Measurements from ENCODE around the gene PGS1. TPM values are rescaled to one million over a fixed set of nuclear protein-coding genes. Genes with fewer than 3 reads are reported as not detected.

PGS1 gene
- total RNA-seq, 1 donor from 2014 or later = 35.4 TPM

DNA sequence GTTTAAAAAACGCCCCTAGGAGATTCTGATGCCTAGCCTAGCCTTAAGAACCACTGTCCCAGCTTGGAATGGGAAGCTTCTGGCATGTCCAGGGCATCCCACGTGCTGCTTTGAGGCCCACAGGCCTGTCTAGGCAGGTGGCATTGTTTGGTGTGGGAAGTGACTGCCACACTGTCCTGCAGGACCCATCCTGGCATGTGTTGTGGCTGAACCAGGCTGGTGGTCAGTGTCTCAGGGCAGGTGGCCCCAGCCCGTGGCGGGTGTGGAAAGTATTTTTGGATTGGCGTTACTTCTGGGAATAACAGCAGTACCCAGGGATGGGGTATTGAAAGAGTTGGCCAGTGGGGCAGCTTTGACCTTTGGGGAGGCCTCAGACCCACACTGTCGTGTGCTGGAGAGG is 27.9 kb downstream of the PGS1 start:
- DNase-seq (ENCODE audit: low spot score) = no peak

DNA sequence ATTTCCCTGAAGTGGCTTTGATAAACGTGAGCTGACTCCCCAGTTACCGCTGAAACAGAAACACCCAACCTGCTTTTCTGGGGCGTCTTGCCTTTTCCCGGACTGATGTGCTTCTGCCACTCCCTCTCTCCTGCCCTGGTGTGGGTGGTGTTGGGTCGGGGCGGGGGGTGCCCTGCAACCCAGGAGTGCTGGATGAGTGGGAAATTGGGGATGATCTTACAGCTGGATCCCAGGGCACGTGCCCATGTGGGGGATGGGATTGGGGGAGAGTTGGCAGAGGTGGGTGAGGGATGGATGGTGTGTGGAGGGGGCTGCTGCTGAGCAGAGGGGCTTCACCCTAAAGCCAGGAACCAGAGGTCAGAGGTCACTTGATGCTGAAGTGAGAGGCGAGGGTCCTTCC is 28.5 kb downstream of the PGS1 start:
- no peak for DNase-seq (ENCODE audit: low spot score)

DNA sequence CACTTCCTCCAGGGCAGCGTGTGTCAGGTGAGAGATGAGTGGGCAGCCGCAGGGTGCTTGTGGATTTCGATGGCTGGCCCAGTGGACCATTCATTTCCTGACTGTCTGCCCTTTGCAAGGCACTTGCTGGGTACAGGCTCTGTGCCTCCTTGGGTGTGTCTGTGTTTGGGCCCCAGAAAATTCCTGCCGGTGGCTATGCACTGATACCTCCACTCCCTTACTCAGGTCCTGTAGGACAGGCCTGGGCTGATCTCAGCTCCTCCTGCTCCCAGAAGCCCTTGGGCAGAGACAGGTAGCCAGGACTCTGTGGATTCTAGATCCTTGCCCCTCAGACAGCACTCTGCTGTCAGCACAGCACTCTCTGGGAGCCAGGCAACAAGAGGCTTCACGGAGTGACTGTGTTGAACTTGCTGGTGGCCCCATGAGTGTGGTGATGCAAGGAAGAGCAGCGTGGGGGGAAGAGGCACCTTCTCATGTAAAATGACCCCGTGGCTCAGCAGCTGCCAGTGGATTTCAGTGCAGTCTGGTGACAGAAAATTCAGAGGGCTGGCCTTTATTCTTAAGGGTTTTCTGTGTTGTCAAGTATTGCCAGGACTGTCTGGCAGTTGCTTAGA is 29.0 kb downstream of the PGS1 start:
- DNase-seq (ENCODE audit: low spot score) = no peak

DNA sequence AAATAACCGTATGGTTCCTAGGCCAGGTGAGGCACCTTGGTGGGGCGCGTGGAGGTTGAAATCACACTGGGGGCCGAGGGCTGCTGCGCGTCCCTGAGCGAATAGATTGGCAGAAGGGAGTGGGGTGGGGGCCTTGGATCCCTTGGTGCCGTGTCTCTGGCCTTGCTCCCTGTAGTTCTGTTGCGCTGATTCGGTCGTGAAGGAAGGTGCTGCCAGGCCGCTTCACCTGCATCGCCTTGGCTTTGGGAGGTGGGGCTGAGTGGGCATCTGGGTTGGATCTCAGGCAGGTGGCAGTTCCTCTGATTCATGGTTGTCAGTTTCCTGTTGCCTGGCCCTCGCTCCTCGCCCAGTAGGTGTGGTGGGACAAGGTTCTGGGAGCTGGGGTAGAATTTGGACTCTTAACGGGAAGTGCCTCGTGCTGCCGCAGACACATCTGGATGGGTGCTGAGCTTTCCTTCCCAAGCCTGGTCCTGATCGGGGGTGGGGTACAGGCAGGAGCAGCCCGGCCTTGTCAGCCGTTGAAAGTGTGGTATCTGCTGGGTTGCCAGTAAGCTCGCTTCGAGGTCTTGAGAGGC is 30.1 kb downstream of the PGS1 start:
- no peak for DNase-seq (ENCODE audit: low spot score)

DNA sequence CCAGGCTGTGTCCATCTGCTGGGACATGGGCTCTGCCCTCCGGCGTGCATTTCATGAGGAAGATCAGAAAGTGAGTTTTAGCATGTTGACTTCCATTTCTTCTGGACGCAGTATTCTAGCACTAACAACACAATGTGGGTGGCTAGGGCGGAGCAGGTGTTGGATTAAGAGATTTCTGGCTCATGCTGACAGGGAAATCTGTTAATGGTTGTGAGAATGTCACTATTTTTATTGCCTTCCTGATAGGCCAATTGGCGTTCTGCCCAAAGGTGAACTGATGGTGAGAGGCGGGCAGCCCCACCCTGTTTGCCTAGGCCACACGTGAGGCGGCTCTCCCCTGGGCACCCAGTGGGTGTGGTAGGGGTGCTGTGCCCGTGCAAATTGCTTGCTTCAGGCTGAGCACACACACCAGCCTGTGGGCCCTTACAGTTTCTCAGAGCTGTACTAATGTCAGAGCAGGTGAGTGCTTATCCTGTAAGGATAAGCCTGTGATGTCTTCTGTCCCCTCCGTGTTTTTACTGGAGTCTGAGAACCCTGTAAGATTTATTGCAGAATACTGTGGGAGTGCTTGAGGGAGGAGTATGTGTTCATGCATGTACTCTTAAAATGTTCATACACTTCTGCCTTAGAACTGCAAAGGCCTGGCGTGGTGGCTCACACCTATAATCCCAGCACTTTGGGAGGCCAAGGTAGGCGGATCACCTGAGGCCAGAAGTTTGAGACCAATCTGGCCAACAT is 30.9 kb downstream of the PGS1 start:
- DNase-seq (ENCODE audit: low spot score) = no peak

DNA sequence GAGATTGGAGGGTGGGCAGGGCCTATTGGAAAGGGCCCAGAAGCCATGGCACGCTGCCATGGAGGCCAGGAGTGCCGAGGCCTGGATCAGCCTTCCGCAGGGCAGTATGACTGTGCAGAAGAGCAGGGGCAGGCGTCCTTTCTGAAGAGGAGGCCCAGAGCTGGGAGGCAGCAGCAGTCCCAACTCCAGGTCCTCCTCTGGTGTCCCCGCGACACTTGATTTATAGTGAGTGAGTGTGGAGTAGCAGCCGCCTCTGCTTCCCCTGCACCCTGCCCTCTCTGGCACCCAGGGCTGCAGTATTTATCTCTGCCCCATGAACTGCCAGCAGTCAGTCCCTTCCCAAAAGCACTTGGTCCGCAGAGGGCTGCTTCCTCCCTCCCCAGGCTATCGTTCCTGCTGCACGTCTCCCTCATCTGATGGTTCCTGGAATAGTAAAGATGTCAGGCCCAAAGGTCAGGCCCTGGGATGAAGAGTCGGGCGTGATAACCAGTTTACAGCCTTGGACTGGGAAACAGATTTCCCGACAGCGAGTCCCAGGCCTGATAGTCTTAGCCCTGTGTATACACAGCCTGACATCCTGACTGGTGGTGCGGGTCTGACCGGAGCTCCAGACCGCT is 32.9 kb downstream of the PGS1 start:
- DNase-seq (ENCODE audit: low spot score) = peak; percentile 67

DNA sequence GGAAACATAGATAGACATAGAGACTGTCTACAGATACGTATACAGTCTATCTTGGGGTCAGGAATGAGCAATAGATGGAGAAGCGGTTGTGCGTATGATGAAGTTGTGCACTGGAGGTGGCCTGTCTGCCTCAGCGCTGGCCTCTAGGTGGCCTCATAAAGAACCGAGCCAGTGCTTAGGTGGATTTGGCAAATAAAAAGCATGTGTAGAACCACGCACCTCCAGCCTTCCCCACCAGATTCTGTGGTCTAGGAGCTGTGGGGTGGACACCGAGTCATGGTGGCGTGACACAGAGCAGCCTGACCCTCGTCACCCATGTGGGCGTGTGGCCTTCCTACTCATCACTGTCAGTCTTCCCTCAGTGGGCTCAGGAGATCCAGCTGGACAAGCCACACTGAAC is 34.0 kb downstream of the PGS1 start:
- DNase-seq (ENCODE audit: low spot score) = no peak

DNA sequence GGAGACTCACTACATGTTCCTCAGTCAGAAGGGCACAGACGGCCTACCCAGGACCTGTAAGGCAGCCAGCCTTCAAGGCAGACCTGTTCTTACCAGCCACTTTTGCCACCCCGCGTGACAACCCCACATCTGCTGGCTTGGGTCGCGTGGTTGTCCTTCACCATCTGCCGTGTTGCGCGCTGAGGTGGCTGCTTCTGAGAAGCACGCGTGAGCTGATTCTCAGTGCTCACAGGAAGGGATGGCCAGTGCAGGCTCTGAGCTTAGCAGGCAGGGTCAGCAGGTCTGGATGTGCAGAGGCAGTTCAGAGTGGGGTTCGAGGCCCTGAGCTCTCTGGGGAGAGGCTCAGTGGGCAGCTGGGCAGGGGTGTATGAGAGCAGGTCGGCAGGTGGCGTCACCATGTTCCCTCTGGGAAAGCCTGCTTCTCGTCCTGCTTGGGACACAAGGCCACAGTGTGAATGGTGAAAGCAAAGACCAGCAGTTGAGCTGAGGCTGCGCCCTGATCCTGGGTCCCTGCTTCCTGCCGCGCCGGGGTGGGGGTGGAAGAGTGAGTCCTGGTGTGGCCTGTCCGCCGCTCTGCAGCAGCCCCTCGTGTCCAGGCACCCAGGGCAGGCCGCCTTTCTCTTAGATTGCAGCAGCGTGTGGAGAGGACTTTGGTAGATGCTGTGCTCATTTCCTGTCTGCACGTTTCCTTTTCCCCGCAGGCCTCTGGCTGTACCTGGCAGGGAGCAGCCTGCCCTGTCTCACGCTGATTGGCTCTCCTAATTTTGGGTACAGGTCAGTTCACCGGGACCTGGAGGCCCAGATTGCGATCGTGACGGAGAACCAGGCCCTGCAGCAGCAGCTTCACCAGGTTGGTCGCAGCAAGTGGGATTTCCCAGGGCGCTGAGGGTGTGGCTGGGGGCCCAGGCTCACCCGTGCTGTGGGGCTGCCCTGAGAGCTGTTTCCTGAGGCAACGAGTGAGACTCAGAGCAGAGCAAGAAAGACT is 36.0 kb downstream of the PGS1 start:
- DNase-seq (ENCODE audit: low spot score) = no peak

DNA sequence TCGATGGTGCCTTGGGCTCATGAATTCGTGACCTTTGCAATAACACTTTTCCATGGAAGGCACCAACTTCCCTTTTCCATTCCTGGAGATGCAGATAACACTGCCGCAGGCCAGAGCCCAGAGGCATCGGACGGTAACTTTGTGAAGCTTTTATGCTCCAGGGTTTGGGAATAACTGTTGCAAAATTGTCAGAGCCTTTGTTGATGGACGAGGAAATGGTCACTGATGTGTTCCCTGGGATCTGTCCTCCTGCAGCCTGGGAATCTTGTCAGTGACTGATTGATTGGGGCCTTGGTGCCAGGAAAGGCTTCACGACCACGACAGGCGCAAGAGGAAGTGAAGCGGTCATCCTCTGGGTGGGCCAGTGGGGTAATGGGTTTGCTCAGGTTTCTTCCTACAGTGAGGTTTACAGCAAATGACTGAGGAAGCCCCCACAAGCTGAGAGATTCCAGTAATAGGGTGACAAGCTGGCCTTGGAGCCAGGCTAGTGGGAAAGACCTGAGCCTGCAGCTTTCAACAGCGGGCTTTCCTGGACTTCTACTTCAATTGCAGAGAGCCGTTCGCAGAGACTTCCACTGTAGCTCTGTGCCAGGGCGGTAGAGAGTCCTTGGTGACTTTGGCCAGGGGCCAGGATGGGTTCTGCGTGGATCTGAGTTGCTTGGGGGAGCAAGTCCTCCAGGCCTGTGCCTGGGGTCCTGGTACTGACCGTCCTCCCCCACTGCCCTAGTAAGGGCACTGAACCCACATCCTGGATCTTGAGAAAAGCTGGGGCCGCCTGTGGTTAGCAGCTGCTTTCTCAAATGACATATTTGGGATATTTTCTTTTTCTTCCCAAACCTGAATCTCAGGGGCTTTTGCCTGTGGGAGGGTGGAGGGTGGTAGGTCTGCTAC is 37.6 kb downstream of the PGS1 start:
- peak; percentile 34 for DNase-seq (ENCODE audit: low spot score)

DNA sequence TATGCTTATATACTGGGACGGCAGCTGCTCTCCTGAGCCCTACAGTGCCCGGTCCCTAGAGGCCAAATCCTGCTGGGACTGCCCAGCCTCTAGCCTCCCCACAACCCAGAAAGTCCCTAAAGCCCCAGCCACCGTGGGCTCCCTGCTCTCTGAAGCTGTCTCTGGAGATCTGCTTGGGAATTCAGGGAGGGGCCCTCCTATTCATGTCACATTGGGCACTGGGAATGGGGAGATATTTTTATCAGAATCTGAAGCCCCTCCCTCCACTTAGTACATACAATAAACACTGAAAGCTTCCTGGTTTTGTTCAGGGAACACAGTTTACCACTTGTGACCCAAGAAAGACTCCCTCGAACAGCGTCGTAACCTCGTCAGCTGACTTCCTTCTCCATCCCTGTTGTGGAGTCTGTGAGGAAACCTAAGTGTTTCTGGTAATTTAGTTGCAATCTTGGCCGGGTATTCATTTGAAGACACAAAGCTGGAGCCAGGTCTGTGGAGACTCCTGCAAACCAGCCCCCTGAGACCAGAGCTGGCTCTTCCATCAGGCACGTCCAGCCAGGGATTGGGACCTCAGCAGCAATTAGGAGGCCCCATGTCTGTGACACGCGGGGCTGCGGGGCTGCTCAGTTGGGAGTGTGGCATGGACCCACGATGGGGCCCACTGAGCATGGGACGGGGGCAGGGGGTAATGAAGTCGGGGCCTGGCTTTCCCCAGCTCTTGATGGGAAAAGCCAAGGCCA is 38.5 kb downstream of the PGS1 start:
- peak; percentile 73 for DNase-seq (ENCODE audit: low spot score)

DNA sequence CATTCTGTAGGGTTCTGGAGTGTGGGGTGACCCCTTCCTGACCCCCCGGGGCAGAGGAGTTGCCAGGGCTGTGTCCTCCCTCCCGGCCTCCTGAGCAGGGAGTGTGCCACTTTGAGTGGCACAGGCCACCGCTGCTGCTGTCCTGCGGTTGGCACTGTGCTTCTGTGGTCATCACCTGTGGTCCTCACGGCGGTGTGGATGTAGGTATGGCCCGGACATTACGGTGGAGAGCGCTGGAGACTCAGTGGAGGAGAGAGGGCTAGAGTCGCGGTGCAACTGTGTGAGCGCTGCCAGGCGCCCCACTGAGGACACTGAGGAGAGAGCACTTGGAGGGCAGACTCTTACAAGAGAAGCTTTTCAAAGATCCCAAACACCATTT is 39.1 kb downstream of the PGS1 start:
- DNase-seq (ENCODE audit: low spot score) = no peak

DNA sequence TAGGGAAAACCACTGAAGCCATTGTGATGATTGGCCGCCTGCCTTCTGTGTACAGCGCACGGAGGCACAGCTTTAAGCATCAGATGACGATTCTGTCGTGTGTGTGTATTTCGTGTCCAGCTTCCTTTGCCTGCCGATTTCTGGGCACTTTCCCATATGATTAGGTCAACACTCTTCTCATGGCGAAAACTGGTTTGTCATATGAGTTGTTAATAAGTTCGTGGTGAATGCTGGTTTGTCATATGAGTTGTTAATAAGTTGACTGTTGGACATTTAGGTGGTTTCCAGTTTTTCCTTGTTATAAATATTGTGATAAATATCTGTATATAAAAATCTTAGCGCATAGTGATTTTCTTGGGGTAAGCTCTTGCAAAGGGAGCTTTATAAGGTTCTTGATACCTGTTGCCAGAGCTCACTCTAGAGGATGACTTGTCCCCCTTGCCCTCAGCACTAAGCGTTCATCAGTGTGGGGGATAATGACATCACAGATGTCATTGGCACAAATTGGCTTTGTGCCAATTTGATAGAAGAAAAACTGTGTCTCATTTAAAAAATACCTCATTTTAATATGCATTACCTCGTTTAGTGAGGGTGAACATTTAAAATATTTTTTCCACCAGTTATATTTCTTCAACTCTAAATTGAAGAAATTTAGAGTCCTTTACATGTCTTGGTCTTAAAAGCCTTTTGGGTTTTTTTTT is 40.0 kb downstream of the PGS1 start:
- DNase-seq (ENCODE audit: low spot score) = no peak

DNA sequence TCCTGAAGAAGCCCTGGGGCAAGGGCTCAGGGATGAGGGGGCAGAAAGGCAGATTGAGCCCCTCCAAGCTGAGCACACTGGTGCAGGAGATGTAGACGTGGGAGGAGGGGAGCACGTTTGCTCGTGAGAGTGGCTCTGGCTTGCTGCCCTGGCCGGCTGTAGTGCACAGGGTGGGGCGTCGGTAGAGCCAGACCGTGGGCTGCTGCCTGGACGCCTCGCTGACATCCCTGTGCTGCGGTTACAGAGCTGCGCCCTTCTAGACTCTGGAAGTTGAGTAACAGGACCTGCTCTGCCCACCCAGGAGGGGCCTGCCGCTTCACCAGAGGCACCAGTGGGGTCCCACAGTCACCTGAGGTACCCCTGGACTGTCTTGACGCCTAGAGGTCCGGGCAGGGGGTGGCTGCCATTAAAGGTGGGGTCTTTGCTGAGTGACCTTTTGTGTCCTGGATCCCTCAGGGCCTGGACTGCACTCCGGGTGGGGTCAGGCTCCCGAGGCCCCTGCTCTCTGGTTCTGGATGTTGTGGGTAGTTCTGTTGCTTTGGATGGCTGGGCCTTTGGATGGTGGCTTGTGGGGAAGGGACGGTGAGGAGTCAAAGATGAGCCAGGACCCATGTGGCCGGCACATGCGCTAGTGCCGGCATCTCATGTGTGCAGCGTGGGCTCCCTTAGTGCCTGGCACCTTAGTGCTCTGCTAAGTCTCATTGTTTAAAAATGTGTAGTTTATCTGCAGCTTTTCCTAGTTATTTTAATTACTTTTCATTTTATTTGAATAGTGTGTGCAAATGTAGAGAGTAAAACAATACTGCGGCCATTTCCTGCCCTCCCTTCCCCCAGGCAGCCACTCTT is 41.7 kb downstream of the PGS1 start:
- DNase-seq (ENCODE audit: low spot score) = no peak

DNA sequence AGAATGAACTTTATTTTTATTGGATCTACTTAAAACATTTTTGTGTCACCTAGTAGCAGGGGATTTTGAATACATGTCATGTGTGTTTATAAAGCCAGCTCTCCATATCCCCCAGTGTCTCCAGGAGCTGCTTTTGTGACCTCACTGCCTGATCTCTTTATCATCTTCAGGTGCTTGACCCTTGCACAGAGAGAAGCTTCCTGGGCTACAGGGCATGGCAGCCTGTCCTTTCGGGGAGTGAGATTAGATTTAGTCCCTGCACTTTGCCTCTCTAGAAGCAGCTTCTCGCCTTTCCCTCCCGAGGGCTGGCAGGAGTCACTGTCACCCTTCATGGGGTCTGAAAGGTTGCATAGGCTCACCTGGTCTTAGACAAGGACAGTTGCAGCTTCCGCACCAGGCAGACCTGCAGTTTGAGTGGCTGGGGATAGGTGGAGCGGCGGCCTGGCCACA is 42.7 kb downstream of the PGS1 start:
- no peak for DNase-seq (ENCODE audit: low spot score)

DNA sequence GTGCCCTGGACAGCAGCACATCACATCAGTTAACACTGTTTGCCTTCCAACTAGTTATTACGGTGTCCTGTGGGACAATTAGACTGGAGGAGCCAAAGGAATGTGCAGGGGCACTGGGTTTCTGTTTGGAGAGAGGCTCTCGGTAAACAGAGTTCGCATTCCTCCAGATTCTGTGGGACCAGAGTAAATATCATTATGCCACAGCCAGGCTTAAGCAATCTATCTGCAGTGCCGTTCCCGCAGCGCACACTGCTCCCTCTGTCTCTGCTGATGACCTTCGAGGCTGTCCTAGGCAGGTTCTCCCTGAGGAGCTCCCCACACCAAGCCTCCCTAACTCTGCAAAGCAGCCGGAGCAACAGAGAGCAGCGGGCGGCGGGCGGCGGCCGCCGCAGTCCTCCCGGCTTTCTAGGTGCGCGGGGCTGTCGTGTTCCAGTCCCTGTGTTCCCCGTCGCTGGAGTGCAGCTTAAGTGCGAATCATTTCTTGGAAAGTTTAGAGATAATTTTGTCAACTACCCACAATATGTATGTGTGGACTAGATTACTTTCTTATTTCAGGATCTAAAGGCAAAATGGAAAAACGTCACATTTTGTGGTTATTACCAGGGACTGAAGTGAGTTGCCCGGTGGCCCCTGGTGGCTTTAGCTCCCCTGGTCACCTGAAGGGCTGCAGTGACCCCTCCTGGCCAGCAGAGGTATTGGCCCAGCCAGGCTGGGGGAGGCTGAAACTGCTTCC is 43.3 kb downstream of the PGS1 start:
- peak; percentile 67 for DNase-seq (ENCODE audit: low spot score)

DNA sequence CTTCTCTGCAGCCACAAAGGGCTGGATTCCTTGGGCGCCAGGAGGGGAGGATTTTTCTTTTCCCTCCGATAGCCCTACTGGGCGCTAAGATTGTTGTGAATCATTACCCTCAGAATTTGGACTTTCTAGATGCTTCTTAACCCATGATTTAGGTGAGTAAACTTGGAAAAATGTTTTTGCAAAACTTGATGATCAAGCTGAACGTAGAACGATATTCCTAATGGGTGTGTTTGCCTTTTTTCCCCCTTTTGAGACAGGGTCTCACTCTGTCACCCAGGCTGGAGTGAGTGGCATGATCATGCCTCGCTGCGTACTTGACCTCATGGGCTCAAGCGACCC is 43.8 kb downstream of the PGS1 start:
- no peak for DNase-seq (ENCODE audit: low spot score)

DNA sequence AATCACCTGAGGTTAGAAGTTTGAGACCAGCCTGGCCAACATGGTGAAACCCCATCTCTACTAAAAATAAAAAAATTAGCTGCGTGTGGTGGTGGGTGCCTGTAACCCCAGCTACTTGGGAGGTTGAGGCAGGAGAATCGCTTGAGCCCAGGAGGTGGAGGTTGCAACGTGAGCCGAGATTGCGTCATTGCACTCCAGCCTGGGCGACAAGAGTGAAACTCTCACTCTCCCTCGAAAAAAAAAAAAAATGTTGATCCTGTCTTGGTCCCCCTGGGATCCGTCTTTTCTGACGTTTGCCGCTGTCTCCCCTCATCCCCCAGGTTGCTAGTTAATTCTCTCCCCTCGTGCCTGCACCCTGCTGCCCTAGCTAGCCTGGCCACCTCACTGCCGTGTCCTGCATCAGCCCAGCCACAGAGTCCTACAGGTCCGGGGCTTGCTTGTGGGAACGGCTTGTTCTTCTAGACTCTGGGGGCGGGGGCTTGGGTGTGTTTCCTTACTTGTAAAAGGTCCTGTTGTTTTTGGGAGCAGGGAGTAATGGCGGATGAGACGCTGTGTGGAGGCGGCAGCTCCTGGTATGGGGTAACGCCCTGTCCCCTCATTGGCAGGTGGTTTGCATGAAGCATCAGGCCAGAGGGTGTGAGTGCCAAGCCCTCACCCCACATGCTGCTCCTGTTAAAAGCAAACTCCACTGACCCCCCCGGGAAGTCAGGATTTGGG is 44.6 kb downstream of the PGS1 start:
- no peak for DNase-seq (ENCODE audit: low spot score)
